Raji (cell line): ENCODE measurements around the gene TEX2.

ENCODE experiments used
- POLR2A ChIP-seq: IDR thresholded peaks from 2 replicates; pipeline ENCODE4 v1.6.1; 2011; ENCODE audit warnings: low read depth, low read length, control low read depth; ENCODE audit not compliant: insufficient read depth

TEX2 gene

GRCh38 chr17:64214950-64215349 is 48.1 kb downstream of the TEX2 start:
- TF ChIP-seq POLR2A, result no peak

GRCh38 chr17:64213995-64214811 is 48.9 kb downstream of the TEX2 start:
- TF ChIP-seq POLR2A, result no peak

GRCh38 chr17:64212122-64212521 is 50.9 kb downstream of the TEX2 start:
- TF ChIP-seq POLR2A, result no peak

- TF ChIP-seq POLR2A, result no peak
These were observed 53.1 kb downstream of the TEX2 start for GRCh38 chr17:64209983-64210382.

GRCh38 chr17:64209356-64209941 is 53.6 kb downstream of the TEX2 start:
- no peak for TF ChIP-seq POLR2A

GRCh38 chr17:64205804-64206203 is 57.3 kb downstream of the TEX2 start:
- TF ChIP-seq POLR2A, result no peak

GRCh38 chr17:64203630-64204029 is 59.4 kb downstream of the TEX2 start:
- no peak for TF ChIP-seq POLR2A

- no peak for TF ChIP-seq POLR2A
These were observed 60.2 kb downstream of the TEX2 start for GRCh38 chr17:64202683-64203344.

GRCh38 chr17:64200080-64201032 is 62.7 kb downstream of the TEX2 start:
- no peak for TF ChIP-seq POLR2A

GRCh38 chr17:64198331-64199090 is 64.5 kb downstream of the TEX2 start:
- no peak for TF ChIP-seq POLR2A

GRCh38 chr17:64196601-64197000 is 66.5 kb downstream of the TEX2 start:
- TF ChIP-seq POLR2A, result no peak

- no peak for TF ChIP-seq POLR2A
These were observed 69.5 kb downstream of the TEX2 start for GRCh38 chr17:64193561-64193960.

- TF ChIP-seq POLR2A, result no peak
These were observed 70.5 kb downstream of the TEX2 start for GRCh38 chr17:64192589-64192988.

GRCh38 chr17:64190472-64190871 is 72.6 kb downstream of the TEX2 start:
- TF ChIP-seq POLR2A, result no peak
